HL-60/S4 treated with retinoic acid at 250 ng/mL for 4 days and 3 days (cell line): ENCODE measurements around the gene COL1A1.

ENCODE experiments used
- in situ Hi-C: fragments of 300-500 bp; cut with MboI; formaldehyde crosslinking; loops from 2 replicates; pipeline ENCODE4 v1.7.0; 2022; ENCODE audit warnings: low sequenced_read_pairs

The COL1A1 gene

DNA sequence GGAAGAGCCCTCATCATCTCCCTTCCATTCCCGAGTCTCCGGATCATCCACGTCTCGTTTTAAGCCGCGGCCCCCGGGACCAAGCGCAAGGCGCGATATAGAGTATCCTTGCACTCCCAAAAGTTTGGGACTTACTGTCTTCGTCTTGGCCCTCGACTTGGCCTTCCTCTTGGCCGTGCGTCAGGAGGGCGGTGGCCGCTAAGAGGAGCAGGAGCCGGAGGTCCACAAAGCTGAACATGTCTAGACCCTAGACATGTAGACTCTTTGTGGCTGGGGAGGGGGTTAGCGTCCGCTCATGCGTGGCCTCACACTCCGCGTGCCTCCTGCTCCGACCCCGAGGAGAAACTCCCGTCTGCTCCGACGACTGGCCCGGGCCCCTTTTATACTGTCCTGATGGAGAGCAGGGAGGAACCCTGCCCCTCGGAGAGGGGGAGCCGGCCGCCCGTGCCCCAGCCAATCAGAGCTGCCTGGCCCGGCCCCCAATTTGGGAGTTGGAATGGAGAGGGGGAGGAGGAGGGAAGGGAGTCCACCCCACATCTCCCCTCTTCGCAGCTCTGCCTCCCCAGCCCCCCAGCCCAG, at the start of gene COL1A1:
Gene COL1A1 (minus strand): TSS at position 356 of the 579 bp plus-strand sequence. CDS start 118 bp downstream, at position 238.
- in situ Hi-C loops, result loop anchor here (10.0 kb wide), 1 partner anchor 83 kb away; no protein-coding TSS in a partner anchor

DNA sequence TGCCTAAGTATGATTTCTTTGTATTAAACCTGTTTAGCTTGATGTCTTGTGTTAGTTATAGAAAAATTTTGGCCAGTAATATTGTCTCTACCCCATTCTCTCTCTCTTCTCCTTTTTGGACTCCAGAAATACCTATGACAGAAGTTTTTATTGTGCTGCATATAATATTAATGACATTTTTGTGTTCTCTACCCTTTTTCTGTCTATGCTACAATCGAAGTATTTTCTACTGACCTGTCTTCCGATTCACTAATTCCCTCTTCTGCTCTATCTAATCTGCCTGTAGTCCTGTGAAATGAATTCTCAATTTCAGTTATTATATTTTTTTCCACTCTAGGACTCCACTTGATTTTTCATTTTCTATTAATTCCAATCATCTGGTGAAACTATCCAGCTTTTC, 46.8 kb upstream of the COL1A1 start:
- in situ Hi-C loops, result no loop called here

- in situ Hi-C loops, result no loop called here
Measured at GRCh38 chr17:50244771-50245170, 43.3 kb upstream of the COL1A1 start.

DNA sequence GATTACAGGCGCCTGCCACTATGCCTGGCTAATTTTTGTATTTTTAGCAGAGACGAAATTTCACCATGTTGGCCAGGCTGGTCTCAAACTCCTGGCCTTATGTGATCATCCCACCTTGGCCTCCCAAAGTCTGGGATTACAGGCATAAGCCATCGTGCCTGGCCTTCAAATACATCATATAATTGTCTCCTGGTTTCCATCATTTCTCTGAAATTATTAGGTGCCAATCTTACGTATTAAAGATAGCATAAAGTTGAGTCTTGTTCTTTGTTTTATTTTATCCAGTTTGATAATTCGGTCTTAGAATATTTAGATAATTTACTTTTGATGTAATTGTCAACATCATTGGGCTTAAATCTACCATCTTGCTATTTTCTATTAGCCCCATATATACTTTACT, 40.0 kb upstream of the COL1A1 start:
- in situ Hi-C loops, result no loop called here

GRCh38 chr17:50240851-50241250, 39.4 kb upstream of the COL1A1 start:
- in situ Hi-C loops, result no loop called here

DNA sequence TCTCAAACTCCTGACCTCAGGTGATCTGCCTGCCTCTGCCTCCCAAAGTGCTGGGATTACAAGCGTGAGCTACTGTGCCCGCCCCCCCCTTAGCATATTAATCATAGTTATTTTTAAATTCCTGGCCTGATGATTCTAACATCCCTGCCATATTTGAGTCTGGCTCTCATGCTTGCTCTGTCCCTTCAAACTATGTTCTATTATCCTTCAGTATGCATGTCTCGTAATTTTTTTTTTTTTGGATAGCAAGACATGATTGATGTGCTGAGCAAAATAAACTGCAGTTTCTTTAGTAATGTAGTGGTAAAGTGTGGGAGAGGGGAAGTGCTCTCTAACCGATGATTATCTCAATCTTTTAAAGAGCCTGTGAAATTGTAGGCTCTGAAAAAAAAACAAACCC, 38.5 kb upstream of the COL1A1 start:
- in situ Hi-C loops, result no loop called here

DNA sequence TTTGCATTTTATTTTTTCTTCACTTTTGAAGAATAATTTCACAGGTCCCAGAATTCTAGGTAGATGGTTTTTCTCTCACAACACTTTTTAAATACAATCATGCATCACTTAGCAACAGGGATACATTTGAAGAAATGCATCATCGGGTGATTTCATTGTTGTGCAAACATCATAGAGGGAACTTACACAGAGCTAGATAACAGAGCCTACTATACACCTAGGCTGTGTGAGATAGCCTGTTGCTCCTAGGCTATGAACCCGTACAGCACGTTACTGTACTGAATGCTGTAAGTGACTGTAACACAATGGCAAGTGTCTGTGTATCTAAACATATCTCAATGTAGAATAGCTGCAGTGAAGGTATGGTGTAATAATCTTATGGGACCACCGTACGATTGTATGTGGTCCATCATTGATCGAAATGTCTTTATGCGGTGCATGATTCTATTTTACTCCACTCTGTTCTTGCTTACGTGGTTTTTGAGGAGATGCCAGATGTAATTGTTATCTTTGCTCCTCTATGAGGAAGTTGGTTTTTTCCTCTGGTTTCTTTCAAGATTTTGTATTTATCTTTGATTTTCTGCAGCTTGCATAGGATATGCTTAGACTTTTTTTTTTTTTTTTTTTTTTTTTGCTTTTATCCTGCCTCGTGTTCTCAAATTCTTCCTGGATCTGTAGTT, 37.3 kb upstream of the COL1A1 start:
- in situ Hi-C loops, result no loop called here

GRCh38 chr17:50237901-50238300, 36.5 kb upstream of the COL1A1 start:
- in situ Hi-C loops, result no loop called here

DNA sequence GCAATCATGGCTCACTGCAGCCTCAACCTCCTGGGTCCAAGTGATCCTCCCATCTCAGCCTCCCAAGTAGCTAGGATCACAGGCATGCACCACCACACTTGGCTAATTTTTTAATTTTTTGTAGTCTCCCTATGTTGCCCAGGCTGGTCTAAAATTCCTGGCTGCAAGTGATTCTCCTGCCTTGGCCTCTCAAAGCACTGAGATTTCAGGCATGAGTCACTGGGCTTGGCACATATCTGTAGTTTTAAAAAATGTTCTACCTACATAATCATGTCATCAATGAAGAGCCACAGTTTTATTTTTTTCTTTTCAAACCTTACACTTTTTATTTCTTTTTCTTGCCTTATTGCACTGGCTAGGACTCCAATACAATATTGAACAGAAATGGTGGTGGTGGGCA, 33.1 kb upstream of the COL1A1 start:
- in situ Hi-C loops, result no loop called here

DNA sequence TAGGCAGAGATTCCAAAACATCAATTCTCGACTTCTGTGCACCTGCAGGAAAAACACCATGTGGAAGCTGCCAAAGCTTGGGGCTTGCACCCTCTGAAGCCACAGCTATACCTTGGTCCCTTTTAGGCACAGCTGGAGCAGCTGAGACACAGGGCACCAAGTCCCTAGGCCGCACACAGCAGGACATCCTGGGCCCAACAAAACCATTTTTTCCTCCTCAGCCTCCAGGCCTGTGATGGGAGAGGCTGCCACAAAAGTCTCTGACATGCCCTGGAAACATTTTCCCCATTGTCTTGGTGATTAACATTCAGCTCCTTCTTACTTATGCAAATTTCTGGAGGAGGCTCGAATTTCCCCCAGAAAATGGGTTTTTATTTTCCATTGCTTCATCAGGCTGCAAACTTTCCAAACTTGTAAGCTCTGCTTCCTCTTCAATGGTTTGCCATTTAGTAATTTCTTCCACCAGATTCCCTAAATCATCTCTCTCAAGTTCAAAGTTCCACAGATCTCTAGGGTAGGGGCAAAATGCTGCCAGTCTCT, 24.3 kb upstream of the COL1A1 start:
- in situ Hi-C loops, result no loop called here

DNA sequence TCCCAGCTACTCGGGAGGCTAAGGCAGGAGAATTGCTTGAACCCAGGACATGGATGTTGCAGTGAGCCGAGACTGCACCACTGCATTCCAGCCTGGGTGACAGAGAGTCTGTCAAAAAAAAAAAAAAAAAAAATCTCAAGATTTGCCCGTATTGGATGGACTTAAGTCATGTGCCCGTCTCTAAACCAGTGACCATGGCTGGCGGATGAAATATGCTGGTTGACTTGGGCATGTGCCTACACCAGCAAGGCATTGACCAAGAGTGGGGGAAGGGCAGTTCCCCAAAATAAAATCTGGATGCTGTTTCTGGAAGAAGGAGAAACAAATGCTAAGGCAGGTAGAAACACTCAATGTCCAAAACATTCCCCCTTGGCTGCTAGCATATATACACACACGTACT, 21.5 kb upstream of the COL1A1 start:
- in situ Hi-C loops, result no loop called here

DNA sequence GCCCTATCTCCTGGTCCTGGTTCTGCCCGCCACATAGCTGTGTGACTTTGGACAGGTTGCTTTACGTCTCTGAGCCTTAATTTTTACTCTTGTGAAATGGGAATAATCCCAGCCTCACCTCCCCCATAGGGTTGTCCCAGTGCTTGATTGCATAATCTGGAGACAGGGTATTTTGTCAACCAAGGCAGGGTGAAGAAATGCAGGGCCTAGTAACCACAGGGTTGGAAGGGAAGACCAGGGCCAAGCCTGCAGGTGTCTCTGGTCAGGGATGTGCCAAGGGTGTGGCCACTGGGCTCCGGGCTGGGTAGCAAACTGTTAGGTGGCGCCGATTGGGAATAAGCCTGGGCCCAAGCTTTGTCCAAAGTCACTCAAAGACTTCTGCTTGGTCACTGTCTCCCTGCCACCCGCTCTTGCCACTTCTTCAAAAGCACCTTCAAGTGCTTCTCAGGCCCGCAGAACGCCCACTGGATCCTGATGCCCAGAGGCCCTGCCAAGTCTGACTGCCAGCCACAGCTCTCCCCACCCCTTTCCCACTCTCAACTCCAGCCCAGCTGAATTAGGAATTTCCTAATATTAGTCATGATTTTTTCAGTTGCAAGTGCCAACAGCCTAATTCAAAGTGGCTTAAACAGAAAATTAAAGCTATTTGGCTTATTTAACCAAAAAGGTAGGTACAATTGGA, 20.6 kb upstream of the COL1A1 start:
- in situ Hi-C loops, result no loop called here

DNA sequence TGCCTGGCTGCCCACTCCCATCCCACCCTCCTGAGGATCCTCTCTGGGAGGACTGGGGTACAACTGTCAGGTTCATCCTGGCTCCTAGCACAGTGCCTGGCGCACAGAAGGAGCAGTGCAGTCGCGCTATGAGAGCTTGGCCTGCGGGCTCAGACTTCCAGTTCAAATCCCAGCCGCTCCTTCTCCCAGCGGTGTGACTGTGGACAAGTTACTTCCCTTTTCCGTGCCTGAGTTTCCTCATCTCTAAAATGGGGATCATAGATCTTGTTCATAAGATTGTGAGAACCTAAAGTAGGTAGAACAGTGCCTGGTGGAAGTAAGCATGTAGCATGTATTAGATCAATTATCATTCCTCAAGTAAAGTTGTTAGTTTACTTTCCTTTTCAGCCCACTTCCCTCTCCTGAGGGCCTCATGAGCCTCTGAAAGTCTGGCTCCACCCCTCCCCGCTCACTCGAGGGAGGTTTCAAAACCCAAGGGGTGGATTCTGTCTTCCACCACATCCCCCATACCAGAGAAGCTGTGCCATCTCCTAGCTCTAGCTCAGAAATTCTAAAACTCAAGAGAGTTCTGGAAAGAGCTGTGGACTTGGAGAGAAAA, 19.9 kb upstream of the COL1A1 start:
- in situ Hi-C loops, result no loop called here

- in situ Hi-C loops, result no loop called here
Measured at GRCh38 chr17:50220811-50221210, 19.4 kb upstream of the COL1A1 start.

DNA sequence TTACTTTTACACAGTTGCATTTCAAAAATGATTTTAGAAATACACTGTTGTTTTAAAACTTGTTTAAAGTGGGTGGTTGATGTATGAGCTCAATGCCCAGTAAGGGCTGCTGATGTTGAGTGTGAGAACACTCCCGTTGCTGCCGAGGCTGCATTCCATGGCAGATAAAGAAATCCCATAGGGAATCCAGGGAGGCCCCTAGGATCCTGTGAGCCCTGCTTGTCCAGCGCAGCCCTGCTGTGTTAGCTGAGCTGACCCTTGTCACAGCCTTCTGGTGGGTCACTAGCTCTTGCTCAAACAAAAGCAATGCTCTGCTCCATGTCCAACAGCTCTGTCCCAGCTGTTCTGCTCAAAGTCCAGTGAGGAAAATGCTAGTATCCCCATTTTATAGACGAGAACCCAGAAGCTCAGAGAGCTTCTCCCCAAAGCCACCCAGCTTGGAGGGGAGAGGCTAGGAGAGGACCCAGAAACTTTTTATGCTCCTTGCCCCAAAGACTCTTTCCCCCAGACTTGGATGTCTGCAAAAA, 18.6 kb upstream of the COL1A1 start:
- in situ Hi-C loops, result no loop called here

DNA sequence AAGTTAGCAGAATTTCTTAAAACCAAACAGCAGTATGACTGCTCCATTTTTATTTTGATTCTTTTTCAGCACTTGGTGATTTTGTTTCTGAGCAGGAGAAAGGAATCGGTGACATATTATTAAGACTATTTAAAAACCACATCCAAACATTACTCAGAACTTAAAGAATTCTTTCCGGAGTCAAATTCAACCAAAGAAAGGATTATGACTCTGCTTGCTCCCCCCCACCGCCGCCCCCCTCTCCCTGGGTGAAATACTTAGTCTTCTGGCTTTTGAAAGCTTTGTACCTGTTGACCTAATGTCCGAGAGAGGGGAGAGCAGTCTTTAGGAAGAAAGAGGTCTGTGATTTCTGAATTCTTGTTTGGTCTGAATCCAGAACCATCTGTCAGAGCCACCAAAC, 17.9 kb upstream of the COL1A1 start:
- in situ Hi-C loops, result no loop called here

DNA sequence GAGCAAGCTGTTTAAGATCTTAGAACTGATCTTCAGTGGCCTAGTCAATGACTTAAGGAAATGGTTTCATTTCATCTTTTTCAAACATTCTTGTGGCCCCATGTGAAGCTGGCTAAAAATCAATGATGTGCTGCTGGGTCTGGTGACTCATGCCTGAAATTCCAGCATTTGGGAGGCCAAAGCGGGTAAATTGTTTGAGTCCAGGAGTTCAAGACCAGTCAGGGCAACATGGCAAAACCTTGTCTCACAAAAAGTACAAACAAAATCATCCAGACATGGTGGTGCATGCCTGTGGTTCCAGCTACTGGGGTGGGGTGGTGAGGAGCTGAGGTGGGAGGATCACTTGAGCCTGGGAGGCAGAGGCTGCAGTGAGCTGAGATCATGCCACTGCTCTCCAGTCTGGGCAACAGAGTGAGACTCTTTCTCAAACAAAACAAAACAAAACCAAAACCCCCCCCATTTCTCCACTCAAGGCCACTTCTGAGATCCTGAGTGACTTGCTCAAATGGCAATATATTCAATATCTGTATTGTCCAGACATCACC, 17.4 kb upstream of the COL1A1 start:
- in situ Hi-C loops, result no loop called here

- in situ Hi-C loops, result no loop called here
Measured at GRCh38 chr17:50218071-50218759, 16.8 kb upstream of the COL1A1 start.

- in situ Hi-C loops, result no loop called here
Measured at GRCh38 chr17:50217591-50217990, 16.2 kb upstream of the COL1A1 start.

DNA sequence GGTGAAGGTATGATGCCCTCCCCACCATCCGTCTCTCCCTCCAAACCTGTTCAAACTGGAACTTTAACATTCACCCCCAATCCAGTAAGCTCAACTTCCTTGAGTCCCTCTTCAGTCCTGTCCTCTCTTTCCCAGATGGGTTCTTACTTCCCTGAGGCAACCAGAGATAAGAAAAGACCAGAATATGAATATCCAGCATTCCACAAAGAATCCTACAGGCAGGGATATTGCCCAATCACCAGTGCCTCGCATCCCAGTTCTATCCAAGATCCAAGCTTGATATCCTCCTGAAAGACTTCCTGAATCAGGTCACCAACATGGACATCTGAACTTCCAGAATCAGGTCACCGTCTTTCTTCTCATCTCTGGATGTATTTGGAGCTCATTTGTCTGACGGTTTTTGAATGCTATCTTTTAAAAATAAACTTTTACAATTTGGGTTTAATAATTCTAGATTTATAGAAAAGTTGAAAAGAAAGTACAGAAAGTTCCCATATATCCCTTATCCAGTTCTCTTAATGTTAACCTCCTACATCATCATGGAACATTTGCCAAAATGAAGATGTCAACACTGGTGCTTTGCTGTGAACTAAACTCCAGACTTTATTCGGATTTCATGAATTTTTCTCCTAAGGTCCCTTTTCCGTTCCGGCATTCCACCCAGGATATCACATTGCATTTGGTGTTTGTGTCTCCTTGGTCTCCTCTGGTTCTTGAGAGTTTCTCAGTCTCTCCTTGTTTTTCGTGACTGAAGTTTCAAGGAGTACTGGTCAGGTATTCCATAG, 13.7 kb upstream of the COL1A1 start:
- in situ Hi-C loops, result no loop called here
